NOMO-1 treated with dmso at 0.1 percent for 144 hours (cell line): ENCODE results near the gene CXXC1.
"Not testable (repeated sequence)": the region's sequence is repeated elsewhere in the genome, so short reads cannot be mapped to it uniquely, and the experiment has no call there.

Experiments used
- DNase-seq: peaks from one replicate; lab custom pipeline; 2025; ENCODE audit not compliant: unreplicated experiment; lab: John Stamatoyannopoulos, UW

Gene CXXC1

GRCh38 chr18:50287441-50288347 lies at the start of gene CXXC1:
CXXC1 (minus strand) TSS chr18:50287692; CDS start chr18:50287589, 103 bp downstream.
- peak; percentile 98 for DNase-seq

GRCh38 chr18:50334546-50335152 lies 47.2 kb upstream of the CXXC1 start:
- DNase-seq: no peak

- no peak for DNase-seq
Measured at GRCh38 chr18:50331691-50332090, 44.2 kb upstream of the CXXC1 start.

GRCh38 chr18:50330176-50330575 lies 42.7 kb upstream of the CXXC1 start:
- no peak for DNase-seq

- no peak for DNase-seq
Measured at GRCh38 chr18:50327983-50328382, 40.5 kb upstream of the CXXC1 start.

- DNase-seq: no peak
Measured at GRCh38 chr18:50320719-50321118, 33.2 kb upstream of the CXXC1 start.

GRCh38 chr18:50315100-50315871 lies 27.8 kb upstream of the CXXC1 start:
- DNase-seq: no peak

- no peak for DNase-seq
Measured at GRCh38 chr18:50313873-50314460, 26.5 kb upstream of the CXXC1 start.

- DNase-seq: no peak
Measured at GRCh38 chr18:50313031-50313607, 25.6 kb upstream of the CXXC1 start.

- DNase-seq: no peak
Measured at GRCh38 chr18:50312296-50313030, 25.0 kb upstream of the CXXC1 start.

GRCh38 chr18:50311650-50312049 lies 24.2 kb upstream of the CXXC1 start:
- no peak for DNase-seq

GRCh38 chr18:50310080-50310479 lies 22.6 kb upstream of the CXXC1 start:
- DNase-seq: no peak

- DNase-seq: not testable (repeated sequence)
Measured at GRCh38 chr18:50308851-50309250, 21.4 kb upstream of the CXXC1 start.

- DNase-seq: peak; percentile 96
Measured at GRCh38 chr18:50307738-50308470, 20.4 kb upstream of the CXXC1 start.

- no peak for DNase-seq
Measured at GRCh38 chr18:50307400-50307737, 19.9 kb upstream of the CXXC1 start.

- no peak for DNase-seq
Measured at GRCh38 chr18:50306944-50307343, 19.5 kb upstream of the CXXC1 start.

GRCh38 chr18:50301074-50301473 lies 13.6 kb upstream of the CXXC1 start:
- DNase-seq: no peak

- DNase-seq: no peak
Measured at GRCh38 chr18:50299626-50300388, 12.3 kb upstream of the CXXC1 start.
